Stimulated activated CD8-positive, alpha-beta memory T cell treated with anti-CD3 and anti-CD28 coated beads, Interleukin-7, amount 100 ng/mL, for 24 hours (primary cell): Measurements from ENCODE around the gene SMCO3.

Experiments
- DNase-seq: peaks from one replicate; pipeline ENCODE4 v3.0.0-alpha.2; 2020; ENCODE audit warnings: low read depth

The SMCO3 gene

DNA sequence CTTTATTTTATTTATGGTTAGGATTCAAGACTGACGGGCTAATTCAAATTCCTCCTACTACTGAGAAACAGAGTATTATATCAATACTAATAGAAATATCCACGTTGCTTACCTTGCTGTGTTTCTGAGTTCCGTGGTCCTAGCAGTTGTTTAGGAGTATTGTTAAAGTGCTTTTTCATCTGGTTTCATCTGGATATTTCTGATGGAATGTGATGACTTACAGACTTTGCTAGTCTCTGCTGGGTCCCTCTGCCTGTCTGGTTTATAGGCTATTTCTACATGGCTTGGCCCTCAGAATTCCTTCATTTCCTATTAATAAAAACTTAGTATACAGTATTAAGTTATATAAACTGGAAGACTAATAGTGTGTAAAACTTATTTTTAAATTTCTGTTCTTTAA, at the start of gene SMCO3:
TSS of gene SMCO3 (minus strand) at position 169 of the 400 bp plus-strand sequence. CDS start 7,502 bp downstream, outside the sequence.
- no peak for DNase-seq

GRCh38 chr12:14860490-14860889, 46.5 kb upstream of the SMCO3 start:
- no peak for DNase-seq

DNA sequence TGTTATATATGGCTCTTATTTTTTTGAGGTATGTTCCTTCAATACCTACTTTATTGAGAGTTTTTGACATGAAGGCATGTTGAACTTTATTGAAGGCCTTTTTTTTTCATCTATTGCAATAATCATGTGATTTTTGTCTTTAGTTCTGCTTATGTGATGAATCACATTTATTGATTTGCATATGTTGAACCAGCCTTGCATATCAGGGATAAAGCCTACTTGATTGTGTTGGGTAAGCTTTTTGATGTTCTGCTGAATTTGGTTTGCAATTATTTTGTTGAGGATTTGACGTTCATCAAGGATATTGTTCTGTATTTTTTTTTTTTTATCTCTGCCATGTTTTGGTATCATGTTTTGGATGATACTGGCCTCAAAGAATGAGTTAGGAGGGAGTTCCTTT, 44.5 kb upstream of the SMCO3 start:
- DNase-seq, result no peak

- no peak for DNase-seq
Measured at GRCh38 chr12:14854586-14855183, 40.7 kb upstream of the SMCO3 start.

- DNase-seq, result no peak
Measured at GRCh38 chr12:14853961-14854360, 40.0 kb upstream of the SMCO3 start.

DNA sequence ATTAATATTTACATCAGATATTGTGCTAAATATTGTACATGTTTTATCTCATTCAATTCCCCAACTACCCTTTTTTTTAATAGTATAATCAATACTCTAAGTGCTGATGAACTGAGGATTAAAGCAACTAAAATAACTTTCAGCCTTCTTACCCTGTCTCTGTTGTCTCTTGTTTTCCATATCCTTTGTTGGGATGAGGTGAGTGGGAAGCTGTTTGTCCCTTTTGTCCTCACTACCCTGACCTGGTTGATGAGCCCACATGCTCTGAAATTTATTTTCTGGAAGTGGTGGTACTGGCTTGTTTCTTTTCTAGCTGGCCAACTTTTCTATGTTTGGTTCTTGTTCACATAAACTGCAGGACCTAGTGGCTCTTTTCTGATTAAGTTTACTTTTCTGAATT, 38.9 kb upstream of the SMCO3 start:
- no peak for DNase-seq

DNA sequence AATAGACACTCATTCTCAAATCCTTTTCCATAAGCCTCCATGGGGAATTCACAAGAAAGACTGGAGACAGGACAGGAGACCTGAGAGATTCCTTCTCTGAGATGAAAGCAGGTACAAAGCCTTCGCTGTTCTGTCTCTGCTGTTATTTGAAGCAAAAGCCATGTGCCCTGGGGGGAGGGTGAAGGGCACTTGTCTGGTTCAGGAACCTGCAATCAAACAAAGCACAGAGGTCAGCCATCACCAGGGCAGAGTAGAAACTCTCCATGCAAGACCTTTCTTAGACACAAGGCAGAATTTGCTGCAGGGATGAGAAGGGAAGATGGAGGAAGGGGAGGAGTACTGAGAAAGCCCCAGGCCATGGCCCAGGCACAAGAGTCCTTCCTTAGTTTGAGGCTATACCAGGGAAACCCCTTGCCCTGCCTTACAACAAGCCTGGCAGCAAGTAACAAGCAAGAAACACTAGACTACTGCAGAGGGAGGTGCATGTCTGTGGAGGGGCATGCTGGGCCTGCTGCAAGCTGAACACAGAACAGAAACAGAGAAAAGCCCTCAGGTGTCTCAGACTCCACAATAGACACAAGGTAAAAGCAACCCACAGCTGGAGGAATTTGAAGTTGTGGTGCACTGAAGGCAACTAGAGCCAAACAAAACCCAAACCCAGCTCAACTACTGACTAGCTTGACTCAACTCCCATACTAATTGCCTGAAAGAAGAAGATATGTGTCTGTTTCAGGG, 37.1 kb upstream of the SMCO3 start:
- DNase-seq, result no peak

- DNase-seq, result no peak
Measured at GRCh38 chr12:14849661-14850060, 35.7 kb upstream of the SMCO3 start.

GRCh38 chr12:14846876-14847580, 33.0 kb upstream of the SMCO3 start:
- DNase-seq, result no peak

- no peak for DNase-seq
Measured at GRCh38 chr12:14846042-14846587, 32.1 kb upstream of the SMCO3 start.

DNA sequence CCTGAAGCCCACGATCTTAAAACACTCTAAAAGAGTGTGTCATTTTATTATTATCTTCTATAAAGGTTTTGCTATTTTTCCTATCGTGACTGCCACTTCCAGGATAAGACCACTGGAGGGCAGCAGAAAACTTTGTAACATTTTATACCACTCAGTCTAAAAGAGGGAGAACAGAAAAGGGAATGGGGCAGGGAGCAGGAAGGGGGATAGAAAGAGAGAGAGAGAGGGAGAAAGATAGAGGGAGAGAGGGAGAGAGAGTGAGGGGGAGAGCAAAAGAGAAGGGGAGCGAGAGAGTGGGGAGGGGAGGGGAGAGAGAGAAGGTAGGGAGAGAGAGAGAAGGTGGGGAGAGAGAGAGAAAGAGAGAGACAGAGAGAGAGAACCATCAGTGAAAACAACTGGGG, 31.4 kb upstream of the SMCO3 start:
- no peak for DNase-seq

- no peak for DNase-seq
Measured at GRCh38 chr12:14844401-14844800, 30.4 kb upstream of the SMCO3 start.

DNA sequence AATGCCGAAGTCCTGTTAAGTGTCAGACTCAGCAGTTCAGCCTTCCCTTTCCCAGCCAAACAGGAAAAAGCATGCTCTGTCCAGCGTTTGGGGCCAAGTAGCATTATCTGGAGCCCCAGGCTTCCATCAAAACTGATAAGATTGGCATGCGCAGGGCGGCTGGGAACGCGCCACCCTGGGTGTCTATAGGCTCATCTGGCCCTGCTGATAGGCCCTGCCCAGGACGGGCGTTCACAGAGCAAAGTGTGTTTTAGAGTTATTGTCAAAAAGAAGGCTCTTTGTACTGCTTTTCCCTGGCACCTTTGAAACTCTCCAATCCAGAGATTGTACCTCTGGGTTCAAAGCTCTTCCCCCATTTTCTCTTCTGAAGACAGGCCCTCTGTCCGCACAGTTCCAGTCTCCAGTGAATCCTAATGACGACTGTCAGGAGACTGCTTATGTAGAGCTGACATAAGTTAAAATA, 29.5 kb upstream of the SMCO3 start, which contains the start of gene ART4:
TSS of gene ART4 (minus strand) at position 102 of the 463 bp plus-strand sequence. CDS start 413 bp downstream, outside the sequence.
- DNase-seq, result no peak

DNA sequence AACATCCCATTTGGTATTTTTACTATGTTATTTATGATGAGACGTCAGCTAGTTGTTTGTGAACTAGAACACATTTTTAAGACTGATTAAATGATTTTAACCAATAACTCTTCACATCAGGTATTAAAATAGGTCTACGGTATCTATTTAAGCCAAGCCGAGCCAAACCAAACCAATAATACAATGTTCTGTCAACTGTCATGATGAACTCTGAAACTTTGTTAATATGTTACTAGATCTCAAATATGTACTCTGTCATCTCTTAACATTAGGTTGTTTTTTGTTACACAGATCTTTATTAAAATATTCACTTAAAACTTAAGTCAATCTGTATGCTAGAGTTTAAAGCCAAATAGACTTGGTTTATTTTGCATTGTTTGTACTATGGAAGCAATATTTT, 28.3 kb upstream of the SMCO3 start:
- DNase-seq, result no peak

- no peak for DNase-seq
Measured at GRCh38 chr12:14841761-14842160, 27.8 kb upstream of the SMCO3 start.

GRCh38 chr12:14840616-14841015, 26.6 kb upstream of the SMCO3 start:
- DNase-seq, result no peak

DNA sequence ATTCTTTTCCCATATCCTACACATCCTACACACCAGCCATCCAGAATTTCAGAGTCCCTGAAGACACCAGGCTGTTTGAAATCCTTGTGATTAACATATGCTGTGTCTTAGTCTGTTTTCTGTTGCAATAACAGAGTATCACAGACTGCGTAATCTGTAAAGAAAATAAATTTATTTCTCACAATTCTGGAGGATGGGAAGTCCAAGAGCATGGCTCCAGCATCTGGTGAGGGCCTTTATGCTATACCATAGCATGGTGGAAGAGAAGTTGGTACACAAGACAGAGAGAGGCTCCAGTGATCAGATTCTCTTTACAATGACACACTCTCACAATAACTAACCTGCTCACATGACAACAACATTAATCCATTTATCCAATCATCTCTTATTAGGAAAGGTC, 25.3 kb upstream of the SMCO3 start:
- DNase-seq, result no peak

- DNase-seq, result no peak
Measured at GRCh38 chr12:14836336-14837210, 22.6 kb upstream of the SMCO3 start.

- DNase-seq, result no peak
Measured at GRCh38 chr12:14834509-14834908, 20.5 kb upstream of the SMCO3 start.

- no peak for DNase-seq
Measured at GRCh38 chr12:14833952-14834351, 20.0 kb upstream of the SMCO3 start.

DNA sequence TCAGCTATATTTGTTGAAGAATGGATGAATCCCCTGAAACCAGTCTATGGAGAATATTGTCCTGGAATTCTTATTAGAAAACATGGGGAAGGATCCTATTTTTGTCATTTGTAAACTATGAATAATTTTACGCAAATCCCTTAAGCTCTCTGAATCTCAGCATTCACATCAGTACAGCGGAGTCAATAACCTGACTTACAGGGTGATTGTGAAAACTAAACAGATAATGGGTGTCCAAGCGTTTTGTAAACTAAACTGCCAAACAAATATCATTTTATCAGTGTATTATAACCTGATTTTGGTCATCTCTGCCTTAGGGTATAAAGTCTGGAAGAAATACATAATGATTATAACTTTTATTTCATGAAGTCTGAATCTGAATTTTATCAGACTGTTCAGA, 19.4 kb upstream of the SMCO3 start:
- DNase-seq, result no peak

- DNase-seq, result no peak
Measured at GRCh38 chr12:14828892-14829291, 14.9 kb upstream of the SMCO3 start.
